Omental fat pad (tissue), 4 donors: ENCODE data around the gene TMEM127. TPM values are rescaled to one million over a fixed set of nuclear protein-coding genes. Genes with fewer than 3 reads are reported as not detected.

Experiments
- ATAC-seq: fragments of 150-250 bp; one replicate; pipeline ENCODE4 v1.9.1; 2016; ENCODE audit warnings: mild to moderate bottlenecking, moderate library complexity; ENCODE audit not compliant: low FRiP score
- DNase-seq: peaks from one replicate; pipeline ENCODE4 v3.0.0-alpha.2; 2019; ENCODE audit warnings: low spot score
- CTCF ChIP-seq, 3 donors: fragments of 450-650 bp; IDR thresholded peaks; one replicate each; pipeline ENCODE4 v1.5.1; 2016 to 2017; ENCODE audit warnings: antibody characterized with exemption in 3 of 3, mild to moderate bottlenecking in 3 of 3, moderate library complexity in 2 of 3
- total RNA-seq, 4 donors: library from RNA; depleted of rRNA; stranded (reverse); fragments of >200 nt; gene quantifications; one replicate each; pipeline ENCODE4 v1.1.0, GENCODE V29; 2016

TMEM127 gene
- total RNA-seq, 4 donors from 2014 or later, result 34.5 to 52.1 (median 43.2) TPM

GRCh38 chr2:96212339-96212738, 53.5 kb downstream of the TMEM127 start:
- no peak for TF ChIP-seq CTCF (IDR thresholded peaks at IDR 0.05)
- DNase-seq (no peak), ATAC-seq (no peak)

GRCh38 chr2:96209729-96210085, 56.1 kb downstream of the TMEM127 start:
- no peak for DNase-seq
- no peak for ATAC-seq
- TF ChIP-seq CTCF (IDR thresholded peaks at IDR 0.05), result no peak

GRCh38 chr2:96209011-96209728, 56.6 kb downstream of the TMEM127 start:
- TF ChIP-seq CTCF (IDR thresholded peaks at IDR 0.05), result no peak
- ATAC-seq (peak; percentile 20), DNase-seq (no peak)

GRCh38 chr2:96208143-96209010, 57.4 kb downstream of the TMEM127 start, which contains the start of gene STARD7:
Gene STARD7 (minus strand): TSS chr2:96208827. CDS start chr2:96208434, 393 bp downstream.
- no peak for TF ChIP-seq CTCF (IDR thresholded peaks at IDR 0.05)
- peak; percentile 99 for ATAC-seq
- DNase-seq, result peak; percentile 96

- TF ChIP-seq CTCF (IDR thresholded peaks at IDR 0.05), result no peak
- ATAC-seq (no peak), DNase-seq (no peak)
Observed at GRCh38 chr2:96207774-96208142, 58.0 kb downstream of the TMEM127 start.

- ATAC-seq, result no peak
- no peak for DNase-seq
- no peak for TF ChIP-seq CTCF (IDR thresholded peaks at IDR 0.05)
Observed at GRCh38 chr2:96207073-96207773, 58.6 kb downstream of the TMEM127 start.
